Glutamatergic neuron (in vitro differentiated cells): ENCODE results near the gene AKIRIN1. TPM values are rescaled to one million over a fixed set of nuclear protein-coding genes. Genes with fewer than 3 reads are reported as not detected.

ENCODE experiments used
- DNase-seq: peaks from one replicate; pipeline ENCODE4 v3.0.0; 2022
- H3K27ac Mint-ChIP-seq: one replicate; pipeline ENCODE4 v1.8.0; 2020; ENCODE audit warnings: mild to moderate bottlenecking, mixed read lengths, inconsistent platforms; ENCODE audit not compliant: unreplicated experiment
- H3K27me3 Mint-ChIP-seq: one replicate; pipeline ENCODE4 v1.8.0; 2020; ENCODE audit warnings: mild to moderate bottlenecking, moderate library complexity, mixed read lengths, inconsistent platforms; ENCODE audit not compliant: unreplicated experiment
- H3K36me3 Mint-ChIP-seq: one replicate; pipeline ENCODE4 v1.8.0; 2020; ENCODE audit warnings: mild to moderate bottlenecking, mixed read lengths, inconsistent platforms; ENCODE audit not compliant: unreplicated experiment
- H3K4me1 Mint-ChIP-seq: one replicate; pipeline ENCODE4 v1.8.0; 2020; ENCODE audit warnings: mild to moderate bottlenecking, low read depth, mixed read lengths, inconsistent platforms; ENCODE audit not compliant: unreplicated experiment
- H3K4me3 Mint-ChIP-seq: one replicate; pipeline ENCODE4 v1.8.0; 2020; ENCODE audit warnings: mild to moderate bottlenecking, mixed read lengths, inconsistent platforms; ENCODE audit not compliant: unreplicated experiment
- H3K9me3 Mint-ChIP-seq: one replicate; pipeline ENCODE4 v1.8.0; 2020; ENCODE audit warnings: mild to moderate bottlenecking, moderate library complexity, mixed read lengths, inconsistent platforms; ENCODE audit not compliant: unreplicated experiment
- total RNA-seq: library from RNA; stranded (reverse); fragmentation: NEBNext Ultra II Directional; extraction: Animal tissue kit (Norgen Biotek cat#: 25700); gene quantifications from one replicate; pipeline ENCODE4 v1.2.1, GENCODE V29; 2021; ENCODE audit not compliant: unreplicated experiment
- TF ChIP-seq, protein P1 (sequence below): fragments of 200-600 bp; sonication (generic); IDR thresholded peaks from one replicate; pipeline ENCODE4 v1.5.0; 2021; ENCODE audit not compliant: partially characterized antibody, unreplicated experiment

The AKIRIN1 gene
- total RNA-seq, 1 donor from 2014 or later, result 95.5 TPM

DNA sequence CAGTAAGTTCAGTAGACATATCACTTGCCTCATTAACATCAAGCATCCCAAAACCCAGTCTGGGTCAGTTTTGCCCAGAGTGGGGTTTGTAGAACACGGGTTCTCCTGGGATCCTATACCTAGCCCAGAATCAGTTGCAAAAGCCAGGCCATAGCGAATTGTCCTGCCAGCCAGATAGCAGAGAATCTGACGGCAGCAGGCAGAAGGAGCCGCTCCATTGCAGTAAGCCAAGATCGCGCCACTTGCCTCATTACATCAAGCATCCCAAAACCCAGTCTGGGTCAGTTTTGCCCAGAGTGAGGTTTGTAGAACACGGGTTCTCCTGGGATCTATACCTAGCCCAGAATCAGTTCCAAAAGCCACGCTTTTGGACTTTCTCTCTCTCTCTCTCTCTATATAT, 54.2 kb downstream of the AKIRIN1 start:
- Mint-ChIP-seq H3K4me1 (peaks cover 4% of the 10 kb centered on the region), H3K9me3 (peaks cover 1% of the 10 kb centered on the region), H3K27me3 (peaks cover 6% of the 10 kb centered on the region), H3K36me3 (no peaks in the 10 kb centered on the region), H3K27ac (no peak overlapping the region), H3K4me3 (no peak overlapping the region)
- DNase-seq, result no peak
- TF ChIP-seq, protein P1, sequence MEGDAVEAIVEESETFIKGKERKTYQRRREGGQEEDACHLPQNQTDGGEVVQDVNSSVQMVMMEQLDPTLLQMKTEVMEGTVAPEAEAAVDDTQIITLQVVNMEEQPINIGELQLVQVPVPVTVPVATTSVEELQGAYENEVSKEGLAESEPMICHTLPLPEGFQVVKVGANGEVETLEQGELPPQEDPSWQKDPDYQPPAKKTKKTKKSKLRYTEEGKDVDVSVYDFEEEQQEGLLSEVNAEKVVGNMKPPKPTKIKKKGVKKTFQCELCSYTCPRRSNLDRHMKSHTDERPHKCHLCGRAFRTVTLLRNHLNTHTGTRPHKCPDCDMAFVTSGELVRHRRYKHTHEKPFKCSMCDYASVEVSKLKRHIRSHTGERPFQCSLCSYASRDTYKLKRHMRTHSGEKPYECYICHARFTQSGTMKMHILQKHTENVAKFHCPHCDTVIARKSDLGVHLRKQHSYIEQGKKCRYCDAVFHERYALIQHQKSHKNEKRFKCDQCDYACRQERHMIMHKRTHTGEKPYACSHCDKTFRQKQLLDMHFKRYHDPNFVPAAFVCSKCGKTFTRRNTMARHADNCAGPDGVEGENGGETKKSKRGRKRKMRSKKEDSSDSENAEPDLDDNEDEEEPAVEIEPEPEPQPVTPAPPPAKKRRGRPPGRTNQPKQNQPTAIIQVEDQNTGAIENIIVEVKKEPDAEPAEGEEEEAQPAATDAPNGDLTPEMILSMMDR, result no peak

GRCh38 chr1:39046613-39047210, 55.6 kb downstream of the AKIRIN1 start:
- H3K4me1 Mint-ChIP-seq, result peaks cover 4% of the 10 kb centered on the region
- H3K27ac Mint-ChIP-seq, result no peak overlapping the region

GRCh38 chr1:39047374-39048229, 56.5 kb downstream of the AKIRIN1 start:
- DNase-seq, result no peak
- Mint-ChIP-seq H3K27me3 (peaks cover 4% of the 10 kb centered on the region), H3K4me3 (no peak overlapping the region), H3K27ac (no peak overlapping the region), H3K9me3 (peaks cover 1% of the 10 kb centered on the region), H3K36me3 (no peaks in the 10 kb centered on the region), H3K4me1 (peaks cover 6% of the 10 kb centered on the region)
- TF ChIP-seq, protein P1, result no peak

More at GRCh38 chr1:39046613-39047210, 55.6 kb downstream of the AKIRIN1 start:
- TF ChIP-seq, protein P1, result no peak
- Mint-ChIP-seq H3K9me3 (peaks cover 1% of the 10 kb centered on the region), H3K36me3 (no peaks in the 10 kb centered on the region), H3K4me3 (no peak overlapping the region), H3K27me3 (peaks cover 4% of the 10 kb centered on the region)
- no peak for DNase-seq

GRCh38 chr1:39048745-39049370, 57.8 kb downstream of the AKIRIN1 start:
- TF ChIP-seq, protein P1, result no peak
- no peak overlapping the region for H3K27ac Mint-ChIP-seq

More at GRCh38 chr1:39048745-39049370, 57.8 kb downstream of the AKIRIN1 start:
- Mint-ChIP-seq H3K27me3 (peaks cover 3% of the 10 kb centered on the region), H3K4me1 (peaks cover 6% of the 10 kb centered on the region), H3K9me3 (peaks cover 1% of the 10 kb centered on the region), H3K4me3 (no peak overlapping the region), H3K36me3 (no peaks in the 10 kb centered on the region)
- no peak for DNase-seq
